Thoracic aorta (tissue), 2 donors: ENCODE results near the gene FAM221A. TPM values are rescaled to one million over a fixed set of nuclear protein-coding genes. Genes with fewer than 3 reads are reported as not detected.
"Not testable (repeated sequence)": the region's sequence is repeated elsewhere in the genome, so short reads cannot be mapped to it uniquely, and the experiment has no call there.

Experiments
- ATAC-seq: fragments of 150-250 bp; one replicate; pipeline ENCODE4 v1.8.0; 2017; ENCODE audit warnings: low read depth; ENCODE audit not compliant: insufficient number of reproducible peaks, low FRiP score
- DNase-seq: peaks from one replicate; pipeline ENCODE4 v3.0.0-alpha.2; 2020; ENCODE audit warnings: low spot score
- H3K27ac ChIP-seq, 2 donors: fragments of 200-600 bp; sonication (generic); 1 replicate in 1 of 2; 2 replicates in 1 of 2; pipeline ENCODE4 v1.5.1; 2016; ENCODE audit warnings: mild to moderate bottlenecking in 2 of 2, moderate library complexity in 2 of 2
- H3K27me3 ChIP-seq: fragments of 200-600 bp; sonication (generic); replicated peaks from 2 replicates; pipeline ENCODE4 v1.6.0; 2016; ENCODE audit warnings: mild to moderate bottlenecking; ENCODE audit not compliant: insufficient read depth
- H3K36me3 ChIP-seq: fragments of 200-600 bp; sonication (generic); one replicate; pipeline ENCODE4 v1.5.1; 2016
- H3K4me1 ChIP-seq, 2 donors: fragments of 200-600 bp; sonication (generic); 1 replicate in 1 of 2; 2 replicates in 1 of 2; pipeline versions ENCODE4 v1.5.1 to v1.6.0; 2016; ENCODE audit warnings: low read depth in 2 of 2, mild to moderate bottlenecking in 1 of 2; ENCODE audit not compliant: control insufficient read depth in 1 of 2
- H3K4me3 ChIP-seq: fragments of 200-600 bp; sonication (generic); 2 replicates; pipeline ENCODE4 v1.5.1; 2016; ENCODE audit warnings: mild to moderate bottlenecking
- H3K9me3 ChIP-seq: fragments of 200-600 bp; sonication (generic); 2 replicates; pipeline ENCODE4 v1.5.1; 2016
- total RNA-seq, 2 donors: library from RNA; depleted of rRNA; stranded (reverse); fragments of >200 nt; gene quantifications; one replicate each; pipeline versions ENCODE4 v1.1.0 to v1.2.3, GENCODE V29; 2016
- TF ChIP-seq, protein P1 (sequence below): fragments of 200-600 bp; sonication (generic); IDR thresholded peaks from one replicate; pipeline ENCODE4 v1.5.1; 2019; ENCODE audit warnings: antibody characterized with exemption

FAM221A gene
- total RNA-seq, 2 donors from 2014 or later: 2.6 to 16.8 TPM

DNA sequence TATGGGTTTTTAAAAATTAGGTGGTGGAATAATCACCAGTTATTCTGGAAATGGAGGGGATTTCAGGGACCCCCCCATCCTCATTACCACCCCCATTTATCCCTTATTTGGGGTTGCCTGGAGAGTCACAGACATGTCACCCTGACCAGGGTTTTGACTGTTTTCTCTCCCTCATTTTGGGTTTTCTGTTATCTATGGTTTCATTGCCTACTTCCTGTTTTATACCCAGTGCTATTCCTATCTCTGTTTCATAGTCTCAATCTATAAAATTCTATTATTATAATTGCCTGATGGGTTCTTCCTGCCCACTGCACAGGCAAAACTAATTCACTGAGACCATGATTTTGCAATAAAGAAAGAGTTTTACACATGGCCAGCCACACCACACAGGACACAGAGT is 15.9 kb upstream of the FAM221A start:
- H3K27me3 ChIP-seq: no peaks in the 10 kb centered on the region

GRCh38 chr7:23672033-23672432 is 8.0 kb upstream of the FAM221A start:
- no peak overlapping the region for H3K4me3 ChIP-seq
- H3K36me3 ChIP-seq: no peaks in the 10 kb centered on the region
- ATAC-seq: no peak
- TF ChIP-seq, protein P1, sequence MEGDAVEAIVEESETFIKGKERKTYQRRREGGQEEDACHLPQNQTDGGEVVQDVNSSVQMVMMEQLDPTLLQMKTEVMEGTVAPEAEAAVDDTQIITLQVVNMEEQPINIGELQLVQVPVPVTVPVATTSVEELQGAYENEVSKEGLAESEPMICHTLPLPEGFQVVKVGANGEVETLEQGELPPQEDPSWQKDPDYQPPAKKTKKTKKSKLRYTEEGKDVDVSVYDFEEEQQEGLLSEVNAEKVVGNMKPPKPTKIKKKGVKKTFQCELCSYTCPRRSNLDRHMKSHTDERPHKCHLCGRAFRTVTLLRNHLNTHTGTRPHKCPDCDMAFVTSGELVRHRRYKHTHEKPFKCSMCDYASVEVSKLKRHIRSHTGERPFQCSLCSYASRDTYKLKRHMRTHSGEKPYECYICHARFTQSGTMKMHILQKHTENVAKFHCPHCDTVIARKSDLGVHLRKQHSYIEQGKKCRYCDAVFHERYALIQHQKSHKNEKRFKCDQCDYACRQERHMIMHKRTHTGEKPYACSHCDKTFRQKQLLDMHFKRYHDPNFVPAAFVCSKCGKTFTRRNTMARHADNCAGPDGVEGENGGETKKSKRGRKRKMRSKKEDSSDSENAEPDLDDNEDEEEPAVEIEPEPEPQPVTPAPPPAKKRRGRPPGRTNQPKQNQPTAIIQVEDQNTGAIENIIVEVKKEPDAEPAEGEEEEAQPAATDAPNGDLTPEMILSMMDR: no peak
- H3K27me3 ChIP-seq: no peaks in the 10 kb centered on the region
- H3K9me3 ChIP-seq: no peaks in the 10 kb centered on the region
- H3K27ac ChIP-seq: no peak overlapping the region
- no peaks in the 10 kb centered on the region for H3K4me1 ChIP-seq
- no peak for DNase-seq

More for the DNA sequence above, 15.9 kb upstream of the FAM221A start:
- H3K27ac ChIP-seq: no peak overlapping the region
- ATAC-seq (no peak), DNase-seq (no peak)
- H3K9me3 ChIP-seq: no peaks in the 10 kb centered on the region
- TF ChIP-seq, protein P1: no peak
- no peaks in the 10 kb centered on the region for H3K36me3 ChIP-seq
- H3K4me1 ChIP-seq: no peaks in the 10 kb centered on the region
- H3K4me3 ChIP-seq: no peak overlapping the region

- Histone ChIP-seq H3K27me3 (no peaks in the 10 kb centered on the region), H3K36me3 (no peaks in the 10 kb centered on the region), H3K4me3 (peak overlapping the region; percentile 80), H3K4me1 (peaks cover 4 to 6% of the 10 kb centered on the region in 2 donors), H3K27ac (peak overlapping the region; percentile 58 to 82), H3K9me3 (no peaks in the 10 kb centered on the region)
- peak; percentile 58 for ATAC-seq
- TF ChIP-seq, protein P1: no peak
- no peak for DNase-seq
Observed at GRCh38 chr7:23680414-23681405, 711 bp downstream of the FAM221A start.

DNA sequence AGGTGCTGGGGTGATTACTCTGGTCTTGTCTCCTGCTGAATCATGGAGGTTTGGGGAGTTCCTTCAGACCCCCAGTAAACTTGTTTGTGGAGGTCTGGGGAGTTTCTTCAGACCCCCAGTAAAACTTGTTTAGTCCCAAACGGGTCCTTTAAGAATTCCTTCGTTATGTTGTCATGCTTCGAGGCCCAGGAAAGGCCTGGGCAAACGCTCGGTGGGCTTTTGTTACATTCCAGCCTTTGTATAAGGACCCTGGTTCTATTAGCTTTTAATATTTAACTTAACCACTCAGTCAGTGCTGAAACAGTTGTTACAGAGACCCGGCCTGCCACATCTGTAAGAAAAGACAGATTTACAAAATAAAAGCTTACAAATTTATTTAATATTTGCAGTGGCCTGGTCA is 4.0 kb downstream of the FAM221A start:
- H3K36me3 ChIP-seq, DNase-seq, H3K27ac ChIP-seq, H3K4me3 ChIP-seq, H3K9me3 ChIP-seq, H3K4me1 ChIP-seq, ATAC-seq, H3K27me3 ChIP-seq: not testable (repeated sequence)

- no peak overlapping the region for H3K27ac ChIP-seq
- no peaks in the 10 kb centered on the region for H3K36me3 ChIP-seq
- no peaks in the 10 kb centered on the region for H3K9me3 ChIP-seq
- no peaks in the 10 kb centered on the region for H3K27me3 ChIP-seq
- ATAC-seq (no peak), DNase-seq (no peak)
- no peak overlapping the region for H3K4me3 ChIP-seq
- peaks cover 0 to 6% of the 10 kb centered on the region in 2 donors for H3K4me1 ChIP-seq
- TF ChIP-seq, protein P1: no peak
Observed at GRCh38 chr7:23685731-23686130, 5.7 kb downstream of the FAM221A start.
